Omental fat pad (tissue), 4 donors: ENCODE measurements around the gene DCTN5. TPM values are rescaled to one million over a fixed set of nuclear protein-coding genes. Genes with fewer than 3 reads are reported as not detected.
"Not testable (repeated sequence)": the region's sequence is repeated elsewhere in the genome, so short reads cannot be mapped to it uniquely, and the experiment has no call there.

Experiments used
- ATAC-seq: fragments of 150-250 bp; one replicate; pipeline ENCODE4 v1.9.1; 2016; ENCODE audit warnings: mild to moderate bottlenecking, moderate library complexity; ENCODE audit not compliant: low FRiP score
- DNase-seq: peaks from one replicate; pipeline ENCODE4 v3.0.0-alpha.2; 2019; ENCODE audit warnings: low spot score
- CTCF ChIP-seq, 3 donors: fragments of 450-650 bp; IDR thresholded peaks; one replicate each; pipeline ENCODE4 v1.5.1; 2016 to 2017; ENCODE audit warnings: antibody characterized with exemption in 3 of 3, mild to moderate bottlenecking in 3 of 3, moderate library complexity in 2 of 3
- total RNA-seq, 4 donors: library from RNA; depleted of rRNA; stranded (reverse); fragments of >200 nt; gene quantifications; one replicate each; pipeline ENCODE4 v1.1.0, GENCODE V29; 2016

Gene DCTN5
- total RNA-seq, 4 donors from 2014 or later: 34.0 to 43.1 (median 38.0) TPM

GRCh38 chr16:23608194-23608593 is 33.1 kb upstream of the DCTN5 start:
- no peak for DNase-seq
- no peak for ATAC-seq
- TF ChIP-seq CTCF (IDR thresholded peaks at IDR 0.05): no peak

GRCh38 chr16:23609929-23610328 is 31.3 kb upstream of the DCTN5 start:
- no peak for TF ChIP-seq CTCF (IDR thresholded peaks at IDR 0.05)
- DNase-seq (no peak), ATAC-seq (no peak)

- not testable (repeated sequence) for DNase-seq, ATAC-seq
Measured at GRCh38 chr16:23610905-23611304, 30.4 kb upstream of the DCTN5 start.

- DNase-seq (no peak), ATAC-seq (no peak)
- TF ChIP-seq CTCF (IDR thresholded peaks at IDR 0.05): no peak
Measured at GRCh38 chr16:23611936-23612335, 29.3 kb upstream of the DCTN5 start.

GRCh38 chr16:23615805-23616204 is 25.5 kb upstream of the DCTN5 start:
- no peak for DNase-seq
- no peak for TF ChIP-seq CTCF (IDR thresholded peaks at IDR 0.05)
- no peak for ATAC-seq

GRCh38 chr16:23624092-23624491 is 17.2 kb upstream of the DCTN5 start:
- no peak for DNase-seq
- ATAC-seq: no peak
- no peak for TF ChIP-seq CTCF (IDR thresholded peaks at IDR 0.05)

- DNase-seq (no peak), ATAC-seq (no peak)
- no peak for TF ChIP-seq CTCF (IDR thresholded peaks at IDR 0.05)
Measured at GRCh38 chr16:23629516-23629915, 11.8 kb upstream of the DCTN5 start.

- ATAC-seq: not testable (repeated sequence)
Measured at GRCh38 chr16:23631874-23632273, 9.4 kb upstream of the DCTN5 start.

More at GRCh38 chr16:23631874-23632273, 9.4 kb upstream of the DCTN5 start:
- not testable (repeated sequence) for DNase-seq
